ENCODE measurements around the gene PTBP3. TPM values are rescaled to one million over a fixed set of nuclear protein-coding genes. Genes with fewer than 3 reads are reported as not detected.
"Not testable (repeated sequence)": the region's sequence is repeated elsewhere in the genome, so short reads cannot be mapped to it uniquely, and the experiment has no call there.

PTBP3 gene
- polyA plus RNA-seq, 4 donors = 28.5 to 114 (median 97.6) TPM

DNA sequence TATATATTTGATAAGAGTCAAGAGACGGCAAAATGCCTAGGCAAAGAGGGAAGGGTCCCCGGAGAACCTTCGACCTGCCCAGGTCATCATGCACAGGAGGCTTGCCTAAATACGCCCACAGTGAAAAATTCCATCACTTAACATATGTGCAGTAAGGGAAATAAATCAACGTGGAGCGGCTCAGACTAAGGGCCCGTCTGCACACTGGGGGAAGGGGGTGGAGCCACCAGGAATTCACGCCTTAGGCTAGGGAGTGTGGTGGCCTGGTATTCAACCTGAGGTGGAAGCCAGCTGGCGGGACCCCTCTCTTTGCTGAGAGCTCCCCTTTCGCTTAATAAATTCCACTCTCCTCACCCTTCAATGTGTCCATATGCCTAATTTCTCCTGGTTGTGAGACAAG is 8.3 kb downstream of the PTBP3 start:
- no peak for DNase-seq (ENCODE audit: low read depth in 4 of 4, low spot score in 3 of 4)

DNA sequence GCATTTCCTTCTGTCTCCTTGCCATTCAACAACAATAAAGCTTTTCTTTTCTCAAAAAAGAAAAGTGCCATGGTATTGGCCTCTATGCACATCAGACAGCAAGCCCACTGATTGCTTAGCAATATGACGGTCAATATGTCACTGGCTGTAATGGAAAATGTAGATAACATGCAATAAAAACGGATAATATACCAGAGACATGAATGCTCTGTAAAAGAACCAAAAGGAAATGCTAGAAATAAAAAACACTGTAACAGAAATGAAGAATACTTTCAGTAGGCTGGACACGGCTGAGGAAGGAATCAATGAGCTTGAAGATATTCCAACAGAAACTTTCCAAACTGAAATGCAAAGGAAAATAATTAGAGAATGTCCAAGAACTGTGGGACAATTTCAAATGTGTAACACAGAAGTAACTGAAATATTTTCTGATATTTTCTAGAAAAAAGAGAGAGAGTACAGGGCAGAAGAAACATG is 10.0 kb downstream of the PTBP3 start:
- no peak for DNase-seq (ENCODE audit: low read depth in 4 of 4, low spot score in 3 of 4)

DNA sequence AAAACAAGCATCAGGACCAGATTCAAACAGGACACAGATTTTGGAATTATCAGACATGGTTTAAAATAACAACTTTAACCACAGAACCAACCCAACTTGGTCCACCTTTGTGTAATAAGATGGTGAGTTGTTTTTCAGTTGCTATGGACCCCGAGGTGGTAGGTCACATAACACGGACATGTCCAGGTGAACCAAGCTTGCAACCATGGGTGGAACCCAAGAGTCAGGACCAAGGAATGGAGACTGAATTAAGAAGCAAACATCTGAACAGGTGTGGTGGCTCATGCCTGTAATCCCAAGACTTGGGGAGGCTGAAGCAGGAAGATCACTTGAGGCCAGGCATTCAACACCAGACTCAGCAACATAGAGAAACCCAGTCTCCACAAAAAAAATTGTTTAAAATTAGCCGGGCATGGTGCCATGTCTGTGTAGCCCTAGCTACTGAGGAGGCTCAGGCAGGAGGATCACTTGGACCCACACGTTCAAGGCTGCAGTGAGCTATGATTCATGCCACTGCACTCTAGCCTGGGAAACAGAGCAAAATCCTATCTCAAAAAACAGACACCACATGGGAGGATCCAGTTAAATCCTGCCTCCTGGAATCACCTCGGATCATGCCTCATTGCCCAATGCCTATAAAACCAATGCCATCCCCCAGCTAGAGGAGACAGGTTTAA is 10.6 kb downstream of the PTBP3 start:
- DNase-seq (ENCODE audit: low read depth in 4 of 4, low spot score in 3 of 4) = no peak

DNA sequence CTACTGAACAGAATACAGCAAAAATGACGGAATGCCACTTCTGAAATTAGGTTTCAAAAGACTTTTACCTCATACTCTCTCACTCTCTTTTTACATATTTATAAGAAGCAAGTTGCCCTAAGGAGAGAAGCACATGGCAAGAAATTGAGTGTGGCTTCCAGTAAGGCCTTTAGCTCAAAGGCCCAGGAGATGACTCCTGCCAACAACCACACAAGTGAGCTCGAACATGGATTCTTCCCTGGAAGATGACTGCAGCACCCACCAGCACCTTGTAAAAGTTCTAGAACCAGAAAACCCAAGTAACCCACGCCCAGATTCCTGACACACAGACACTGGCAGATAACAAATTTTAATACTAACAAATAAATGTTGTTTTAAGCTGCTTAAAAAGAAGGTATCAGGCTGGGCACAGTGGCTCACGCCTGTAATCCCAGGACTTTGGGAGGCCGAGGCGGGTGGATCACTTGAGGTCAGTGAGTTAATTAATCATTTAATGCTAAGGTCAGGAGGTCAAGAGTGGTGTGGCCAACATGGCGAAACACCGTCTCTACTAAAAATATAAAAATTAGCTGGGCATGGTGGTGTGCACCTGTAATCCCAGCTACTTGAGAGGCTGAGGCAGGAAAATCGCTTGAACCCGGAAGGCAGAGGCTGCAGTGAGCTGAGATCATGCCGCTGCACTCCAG is 17.0 kb downstream of the PTBP3 start:
- no peak for DNase-seq (ENCODE audit: low read depth in 4 of 4, low spot score in 3 of 4)

DNA sequence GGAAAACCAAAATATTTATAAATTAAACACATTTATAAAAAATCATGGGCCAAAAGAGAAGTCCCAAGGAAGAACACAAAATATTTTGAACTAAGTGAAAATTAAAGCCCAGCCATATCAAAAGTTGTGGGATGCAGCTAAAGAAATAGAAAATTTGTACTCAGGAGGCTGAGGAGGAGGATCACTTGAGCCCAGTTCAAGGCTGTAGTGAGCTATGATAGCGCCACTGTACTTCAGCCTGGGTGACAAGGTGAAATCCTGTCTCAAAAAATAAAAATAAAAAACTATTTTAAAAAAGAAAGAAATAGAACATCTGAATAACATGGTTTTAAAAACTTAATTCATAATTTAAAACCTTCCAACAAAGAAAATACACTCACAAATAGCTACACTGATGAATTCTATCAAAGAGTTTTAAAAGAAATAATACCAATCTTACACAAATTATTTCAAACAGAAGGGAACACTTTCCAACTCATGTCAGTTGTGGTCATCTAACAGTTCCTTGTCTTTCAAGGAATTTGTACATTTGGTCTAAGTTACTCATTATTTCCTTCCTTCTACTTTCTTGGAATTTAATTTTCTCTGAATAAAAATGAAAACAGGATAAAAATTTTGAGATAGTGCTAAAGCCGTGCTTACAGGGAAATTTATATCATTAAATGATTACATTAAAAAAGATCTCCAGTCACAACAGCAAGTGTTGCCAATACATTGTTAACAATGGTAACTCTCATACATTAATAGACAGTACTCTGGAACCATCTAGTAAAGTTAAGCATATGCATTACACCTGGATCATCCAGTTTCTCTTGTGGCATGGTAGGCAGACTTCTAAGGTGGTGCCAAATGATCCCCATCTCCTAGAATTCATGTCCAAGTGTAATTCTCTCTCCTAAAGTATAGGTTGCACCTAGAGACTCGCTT is 17.8 kb downstream of the PTBP3 start:
- DNase-seq (ENCODE audit: low read depth in 4 of 4, low spot score in 3 of 4) = no peak

DNA sequence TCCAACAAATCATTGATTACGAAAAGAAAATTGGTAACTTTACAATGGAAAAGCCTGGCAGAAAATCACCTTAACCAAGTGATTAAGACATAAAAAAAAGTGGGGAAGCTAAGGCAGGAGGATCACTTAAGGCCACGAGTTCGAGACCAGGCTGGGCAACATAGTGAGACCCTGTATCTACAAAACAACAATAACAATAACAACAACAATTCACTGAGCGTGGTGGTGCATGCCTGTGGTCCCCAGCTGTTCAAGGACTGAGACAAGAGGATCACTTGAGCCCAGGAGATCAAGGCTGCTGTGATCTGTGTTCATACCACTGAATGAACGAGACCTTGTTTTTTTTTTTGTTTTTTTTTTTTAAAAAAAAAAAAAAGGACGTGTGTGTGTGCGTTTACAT is 21.3 kb downstream of the PTBP3 start:
- DNase-seq (ENCODE audit: low read depth in 4 of 4, low spot score in 3 of 4) = no peak

DNA sequence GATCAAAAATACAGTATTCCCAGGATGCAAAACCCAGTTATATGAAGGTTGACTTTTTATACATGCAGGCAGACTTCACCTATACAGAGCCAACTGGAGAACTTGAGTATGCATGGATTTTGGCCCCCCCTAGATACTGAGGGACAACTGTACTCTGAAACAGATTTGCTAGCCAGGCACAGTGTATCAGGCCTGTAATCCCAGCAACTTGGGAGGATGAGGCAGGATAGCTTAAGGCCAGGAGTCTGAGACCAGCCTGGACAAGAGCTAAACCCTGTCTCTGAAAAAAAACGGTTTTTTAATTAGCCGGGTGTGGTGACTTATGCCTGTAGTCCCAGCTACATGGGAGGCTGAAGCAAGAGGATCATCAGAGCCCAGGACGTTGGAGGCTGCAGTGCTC is 21.9 kb downstream of the PTBP3 start:
- no peak for DNase-seq (ENCODE audit: low read depth in 4 of 4, low spot score in 3 of 4)

DNA sequence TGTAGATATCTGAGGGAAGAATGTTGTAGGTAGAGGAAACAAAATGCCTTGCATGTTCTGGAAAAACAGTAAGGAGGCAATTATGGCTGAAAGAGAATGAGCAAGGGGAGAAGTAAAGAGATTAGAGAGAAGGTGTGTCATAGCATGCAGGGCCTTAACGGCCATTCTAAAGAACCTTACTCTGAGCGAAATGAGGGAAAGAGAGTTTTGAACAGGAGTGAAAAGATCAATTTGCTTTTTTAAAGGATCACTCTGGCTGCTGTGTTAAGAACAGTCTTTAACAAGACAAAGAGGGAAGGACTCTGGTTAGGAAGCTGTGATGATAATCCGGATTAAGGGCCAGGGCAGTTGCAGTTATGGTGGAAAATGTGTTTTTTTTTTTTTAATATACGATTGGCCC is 22.6 kb downstream of the PTBP3 start:
- DNase-seq (ENCODE audit: low read depth in 4 of 4, low spot score in 3 of 4) = no peak

DNA sequence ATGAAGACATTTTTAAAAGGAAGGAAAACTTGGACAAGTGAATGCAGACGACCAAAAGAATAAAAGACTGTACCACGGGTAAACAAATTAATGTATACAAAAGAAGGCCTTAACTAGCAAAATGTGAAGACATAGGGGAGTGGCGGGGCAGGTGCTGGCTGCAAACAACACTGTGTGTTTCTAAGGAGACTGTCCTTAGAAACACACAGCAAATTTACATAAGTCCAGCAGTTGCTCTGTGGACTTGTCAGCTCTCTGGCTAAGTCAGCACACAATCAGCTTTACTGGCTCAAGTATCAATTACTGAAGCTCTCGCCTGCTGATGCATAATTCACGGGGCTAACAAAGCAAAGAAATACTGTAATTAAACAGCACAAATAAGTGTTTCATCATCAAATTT is 24.8 kb downstream of the PTBP3 start:
- no peak for DNase-seq (ENCODE audit: low read depth in 4 of 4, low spot score in 3 of 4)

DNA sequence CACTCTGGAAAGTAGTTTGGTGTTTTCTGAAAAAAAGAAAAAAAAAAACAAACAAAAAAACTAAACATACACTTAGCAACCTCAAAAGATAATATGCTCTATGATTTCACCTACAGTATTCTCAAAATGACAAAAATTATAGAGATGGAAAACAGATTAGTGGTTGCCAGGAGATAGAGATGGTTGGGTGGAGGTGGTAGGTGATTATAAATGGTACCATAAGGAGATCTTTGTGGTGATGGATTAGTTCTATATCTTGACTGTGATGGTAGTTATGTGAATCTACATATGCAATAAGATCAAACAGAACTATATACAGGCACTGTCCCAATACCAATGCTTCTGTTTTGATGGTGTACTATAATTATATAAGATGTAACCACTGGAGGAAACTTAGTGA is 32.0 kb downstream of the PTBP3 start:
- no peak for DNase-seq (ENCODE audit: low read depth in 4 of 4, low spot score in 3 of 4)

DNA sequence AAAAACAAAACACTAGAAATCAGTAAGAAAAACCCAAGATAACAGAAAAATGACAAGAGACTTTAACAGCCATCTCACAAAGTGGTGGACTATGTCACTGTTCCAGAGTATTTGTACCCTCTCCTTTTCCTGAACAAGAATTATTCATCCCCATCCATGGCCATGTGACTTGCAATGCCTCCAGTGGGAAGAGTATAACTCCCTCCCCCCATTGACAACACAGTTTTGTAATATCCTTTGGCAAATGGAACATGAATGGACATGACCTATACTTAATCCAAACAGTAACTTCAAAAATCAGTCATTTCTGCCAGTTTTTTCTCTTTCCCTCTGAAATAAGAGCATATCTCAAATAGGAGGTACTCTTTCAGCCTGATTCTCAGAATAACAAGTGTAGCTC is 33.9 kb downstream of the PTBP3 start:
- no peak for DNase-seq (ENCODE audit: low read depth in 4 of 4, low spot score in 3 of 4)

DNA sequence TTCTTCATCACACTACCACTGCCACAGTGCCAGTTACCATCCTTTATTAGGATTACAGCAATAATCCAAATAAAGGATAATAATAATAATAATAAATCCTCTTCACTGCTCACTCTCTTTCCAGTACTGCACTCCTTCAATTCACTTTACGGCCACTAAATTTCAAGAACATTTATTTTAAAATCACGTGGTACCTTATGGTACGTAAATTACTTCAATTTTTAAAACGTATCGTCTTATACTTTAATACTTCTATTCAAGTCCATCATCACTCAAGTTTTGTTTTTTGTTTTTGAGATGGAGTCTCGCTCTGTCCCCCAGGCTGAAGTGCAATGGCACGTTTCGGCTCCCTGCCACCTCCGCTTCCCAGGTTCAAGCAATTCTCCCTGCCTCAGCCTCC is 36.5 kb downstream of the PTBP3 start:
- no peak for DNase-seq (ENCODE audit: low read depth in 4 of 4, low spot score in 3 of 4)

DNA sequence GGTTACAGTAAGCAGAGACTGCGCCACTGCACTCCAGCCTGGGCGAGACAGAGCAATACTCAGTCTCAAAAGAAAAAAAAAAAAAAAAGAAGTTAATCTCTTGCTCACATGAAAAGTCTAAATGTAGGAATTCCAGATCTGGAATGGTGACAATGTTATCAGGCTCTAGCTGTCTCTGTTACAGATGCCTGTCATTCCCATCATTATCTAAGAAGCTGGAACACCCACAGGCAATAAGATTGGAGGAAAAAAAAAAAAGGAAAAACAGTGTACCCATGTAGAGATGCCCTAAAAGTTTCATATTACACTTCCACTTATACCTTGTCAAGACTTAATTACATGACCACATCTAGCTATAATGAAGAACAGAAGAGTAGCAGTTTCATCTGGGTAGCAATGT is 38.2 kb downstream of the PTBP3 start:
- no peak for DNase-seq (ENCODE audit: low read depth in 4 of 4, low spot score in 3 of 4)

DNA sequence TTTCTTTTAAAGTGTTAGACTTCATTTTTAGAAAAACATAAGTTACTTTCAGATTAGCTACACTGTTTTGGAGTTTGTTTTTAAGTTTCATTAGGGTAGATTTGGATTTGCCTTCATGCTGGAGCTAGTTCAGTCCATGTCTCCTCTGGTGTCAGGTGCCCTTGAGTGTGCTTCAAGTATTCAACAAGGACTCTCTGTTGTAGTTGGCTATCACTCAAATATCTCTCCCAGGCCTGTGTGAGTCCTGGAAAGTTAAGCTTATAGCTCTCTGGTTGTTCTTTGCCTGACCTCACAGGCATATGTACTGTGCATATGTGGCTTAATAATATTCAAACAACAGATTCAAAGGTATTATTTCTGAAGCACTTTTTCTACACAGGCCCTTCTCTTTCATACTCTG is 45.4 kb downstream of the PTBP3 start:
- DNase-seq (ENCODE audit: low read depth in 4 of 4, low spot score in 3 of 4) = no peak

DNA sequence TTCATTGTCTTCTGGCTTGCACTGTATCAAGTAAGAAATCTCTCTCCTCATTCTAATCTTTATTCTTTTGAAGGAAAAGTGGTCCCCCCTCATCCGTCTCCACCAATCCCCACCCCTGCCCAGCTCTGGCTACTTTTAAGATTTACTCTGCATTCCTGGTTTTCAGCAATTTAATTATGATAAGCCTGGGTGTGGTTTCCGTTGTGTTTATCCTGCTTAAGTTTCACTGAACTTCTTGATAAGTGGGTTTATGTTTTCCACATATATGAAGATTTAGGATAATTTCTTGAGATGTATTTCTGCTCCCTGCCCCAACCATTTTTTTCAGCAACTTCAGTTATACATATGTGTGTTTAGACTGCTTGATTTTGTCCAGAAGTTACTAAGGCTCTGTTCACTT is 46.5 kb downstream of the PTBP3 start:
- DNase-seq (ENCODE audit: low read depth in 4 of 4, low spot score in 3 of 4) = no peak

DNA sequence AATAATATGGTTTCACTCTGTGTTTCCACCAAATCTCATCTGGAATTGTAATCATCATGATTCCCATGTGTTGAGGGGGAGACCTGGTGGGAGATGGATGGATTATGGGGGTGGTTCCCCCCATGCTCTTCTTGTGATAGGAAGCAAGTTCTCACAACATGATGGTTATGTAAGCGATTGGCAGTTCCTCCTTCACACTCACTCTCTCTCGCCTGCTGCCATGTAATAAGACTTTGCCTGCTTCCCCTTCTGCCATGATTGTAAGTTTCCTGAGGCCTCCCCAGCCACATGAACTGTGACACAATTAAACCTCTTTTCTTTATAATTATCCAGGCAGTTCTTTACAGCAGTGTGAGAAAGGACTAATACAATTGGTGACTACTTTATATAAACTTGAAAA is 48.4 kb downstream of the PTBP3 start:
- no peak for DNase-seq (ENCODE audit: low read depth in 4 of 4, low spot score in 3 of 4)

DNA sequence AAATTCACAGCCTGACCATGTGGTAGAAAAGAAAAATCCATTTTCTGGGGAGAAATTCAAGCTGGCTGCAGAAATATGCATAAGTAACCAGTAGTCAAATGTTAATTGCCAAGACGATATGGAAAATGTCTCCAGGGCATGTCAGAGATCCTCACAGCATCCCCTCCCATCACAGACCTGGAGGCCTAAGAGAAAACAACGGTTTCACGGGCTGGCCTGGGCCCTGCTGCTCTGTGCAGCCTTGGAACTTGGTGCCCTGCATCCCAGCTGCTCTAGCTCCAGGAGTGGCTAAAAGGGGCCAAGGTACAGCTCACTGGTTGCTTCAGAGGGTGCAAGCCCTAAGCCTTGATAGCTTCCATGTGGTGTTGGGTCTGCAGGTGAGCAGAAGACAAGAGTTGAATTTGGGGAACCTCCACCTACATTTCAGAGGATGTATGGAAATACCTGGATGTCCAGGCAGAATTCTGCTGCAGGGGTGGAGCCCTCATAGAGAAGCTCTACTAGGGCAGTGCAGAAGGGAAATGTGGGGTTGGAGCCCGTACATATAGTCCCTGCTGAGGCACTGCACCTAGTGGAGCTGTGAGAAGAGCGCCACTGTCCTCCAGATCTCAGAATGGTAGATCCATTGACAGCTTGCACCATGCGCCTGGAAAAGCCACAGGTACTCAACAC is 49.7 kb downstream of the PTBP3 start:
- no peak for DNase-seq (ENCODE audit: low read depth in 4 of 4, low spot score in 3 of 4)

DNA sequence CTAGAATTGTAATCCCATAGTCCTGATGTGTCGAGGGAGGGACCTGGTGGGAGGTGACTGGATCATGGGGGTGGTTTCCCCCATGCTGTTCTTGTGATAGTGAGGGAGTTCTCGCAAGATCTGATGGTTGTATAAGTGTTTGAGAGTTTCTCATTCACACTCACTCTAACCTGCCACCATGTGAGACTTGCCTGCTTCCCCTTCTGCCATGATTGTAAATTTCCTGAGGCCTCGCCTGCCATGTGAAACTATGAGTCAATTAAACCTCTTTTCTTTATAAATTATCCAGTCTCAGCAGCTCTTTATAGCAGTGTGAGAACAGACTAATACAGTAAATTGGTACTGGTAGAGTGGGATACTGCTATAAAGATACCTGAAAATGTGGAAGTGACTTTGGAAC is 50.6 kb downstream of the PTBP3 start:
- not testable (repeated sequence) for DNase-seq (ENCODE audit: low read depth in 4 of 4, low spot score in 3 of 4)

DNA sequence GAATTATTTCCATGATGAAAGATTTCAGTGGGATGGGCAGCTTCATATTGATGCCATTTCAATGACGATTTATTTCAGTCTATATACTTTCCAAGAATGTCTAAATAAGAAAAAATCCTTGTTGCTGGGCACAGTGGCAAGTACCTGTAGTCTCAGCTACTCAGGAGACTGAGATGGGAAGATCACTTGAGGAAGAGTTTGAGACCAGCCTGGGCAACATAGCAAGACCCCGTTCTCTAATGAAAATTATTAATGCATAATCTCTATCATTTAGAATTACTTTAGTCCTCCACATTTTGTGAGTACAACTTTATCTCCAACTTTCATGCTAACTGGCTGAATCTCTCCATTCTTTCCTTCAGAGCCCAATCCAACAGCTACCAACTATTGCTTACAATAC is 52.5 kb downstream of the PTBP3 start:
- no peak for DNase-seq (ENCODE audit: low read depth in 4 of 4, low spot score in 3 of 4)

DNA sequence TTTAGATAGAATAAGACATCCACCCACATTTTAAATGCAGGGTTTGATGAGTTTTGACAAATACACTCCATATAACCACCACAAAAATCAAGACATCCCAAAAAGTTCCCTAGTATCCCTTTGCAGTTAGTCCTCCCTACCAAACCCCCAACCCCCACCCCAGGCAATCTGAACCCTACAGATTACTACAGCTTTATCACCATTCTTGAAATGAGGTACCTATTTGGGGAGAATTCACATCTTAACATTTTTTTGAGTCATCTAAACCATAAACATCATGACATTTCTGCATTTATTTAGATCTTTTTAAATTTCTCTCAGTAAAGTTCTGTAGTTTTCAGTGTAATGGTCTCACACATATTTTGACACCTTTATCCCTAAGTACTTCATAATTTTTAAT is 53.9 kb downstream of the PTBP3 start:
- no peak for DNase-seq (ENCODE audit: low read depth in 4 of 4, low spot score in 3 of 4)

DNA sequence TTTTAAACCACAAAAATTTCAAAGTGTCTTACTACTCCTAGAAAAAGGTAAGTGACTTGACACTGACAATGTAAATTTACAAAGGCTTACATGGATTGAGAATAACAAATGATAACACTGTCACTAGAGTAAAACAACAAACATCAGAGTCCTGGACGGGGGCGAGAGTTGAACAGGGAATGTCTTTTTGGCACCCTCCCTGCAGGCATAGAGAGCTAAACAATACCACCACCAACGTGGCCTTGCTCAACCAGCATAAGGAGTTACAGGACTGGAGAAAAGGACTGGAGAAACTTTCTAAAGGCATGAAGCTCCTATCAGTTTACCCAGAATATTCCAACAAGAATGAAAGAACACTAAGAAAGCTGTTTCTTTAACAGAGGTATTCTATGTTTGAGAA is 55.3 kb downstream of the PTBP3 start:
- no peak for DNase-seq (ENCODE audit: low read depth in 4 of 4, low spot score in 3 of 4)

Data from left renal pelvis (tissue), 4 donors.